Astrocyte (in vitro differentiated cells and primary cell): Measurements from ENCODE around the gene GRB10. TPM values are rescaled to one million over a fixed set of nuclear protein-coding genes. Genes with fewer than 3 reads are reported as not detected.

Experiments
- DNase-seq: peaks from one replicate; pipeline ENCODE4 v3.0.0-alpha.2; 2010; ENCODE audit warnings: low read depth
- FAIRE-seq: peaks from 2 replicates; lab custom pipeline; 2011; peaks lifted over from hg19 to GRCh38; lab: Jason Lieb, UNC
- H2AFZ ChIP-seq: 2 replicates; pipeline ENCODE4 v1.6.0; 2012; ENCODE audit warnings: low read depth, low read length, inconsistent platforms
- H3K27ac ChIP-seq: 2 replicates; pipeline ENCODE4 v1.5.1; 2011; ENCODE audit warnings: low read depth, low read length, inconsistent platforms
- H3K27me3 ChIP-seq: 2 replicates; pipeline ENCODE4 v1.6.0; 2011; ENCODE audit warnings: low read length, inconsistent platforms; ENCODE audit not compliant: insufficient read depth
- H3K36me3 ChIP-seq: 2 replicates; pipeline ENCODE4 v1.5.1; 2011; ENCODE audit warnings: low read length, inconsistent platforms; ENCODE audit not compliant: insufficient read depth
- H3K4me1 ChIP-seq: 2 replicates; pipeline ENCODE4 v1.5.1; 2011; ENCODE audit warnings: low read length, inconsistent platforms; ENCODE audit not compliant: insufficient read depth
- H3K4me2 ChIP-seq: 2 replicates; pipeline ENCODE4 v1.6.0; 2012; ENCODE audit warnings: low read length, inconsistent platforms
- H3K4me3 ChIP-seq: 2 replicates; pipeline ENCODE4 v1.5.1; 2011; ENCODE audit warnings: low read depth, mild to moderate bottlenecking, low read length, inconsistent platforms; ENCODE audit not compliant: insufficient read depth
- H3K79me2 ChIP-seq: 2 replicates; pipeline ENCODE4 v1.6.0; 2012; ENCODE audit warnings: mild to moderate bottlenecking, low read length, inconsistent platforms; ENCODE audit not compliant: insufficient read depth
- H3K9ac ChIP-seq: 2 replicates; pipeline ENCODE4 v1.6.0; 2012; ENCODE audit warnings: mild to moderate bottlenecking, low read length, inconsistent platforms
- H3K9me3 ChIP-seq: 2 replicates; pipeline ENCODE4 v1.5.1; 2012; ENCODE audit warnings: low read depth, mild to moderate bottlenecking, low read length, inconsistent platforms; ENCODE audit not compliant: insufficient read depth
- H4K20me1 ChIP-seq: 2 replicates; pipeline ENCODE4 v1.6.0; 2012; ENCODE audit warnings: low read length, inconsistent platforms; ENCODE audit not compliant: insufficient read depth
- H3K27ac Mint-ChIP-seq: one replicate; pipeline ENCODE4 v1.8.0; 2021; ENCODE audit warnings: mild to moderate bottlenecking, mixed read lengths; ENCODE audit not compliant: unreplicated experiment
- H3K27me3 Mint-ChIP-seq: one replicate; pipeline ENCODE4 v1.8.0; 2021; ENCODE audit warnings: low read depth, mixed read lengths; ENCODE audit not compliant: unreplicated experiment
- H3K36me3 Mint-ChIP-seq: one replicate; pipeline ENCODE4 v1.8.0; 2021; ENCODE audit warnings: low read depth, mixed read lengths; ENCODE audit not compliant: unreplicated experiment
- H3K4me1 Mint-ChIP-seq: one replicate; pipeline ENCODE4 v1.8.0; 2021; ENCODE audit warnings: low read depth, mixed read lengths; ENCODE audit not compliant: unreplicated experiment
- H3K4me3 Mint-ChIP-seq: one replicate; pipeline ENCODE4 v1.8.0; 2021; ENCODE audit warnings: mild to moderate bottlenecking, moderate library complexity, mixed read lengths; ENCODE audit not compliant: unreplicated experiment
- H3K9me3 Mint-ChIP-seq: one replicate; pipeline ENCODE4 v1.8.0; 2021; ENCODE audit warnings: mild to moderate bottlenecking, mixed read lengths; ENCODE audit not compliant: unreplicated experiment
- CTCF ChIP-seq: IDR thresholded peaks from 2 replicates; pipeline ENCODE4 v1.5.1; 2011; ENCODE audit warnings: low read depth, mild to moderate bottlenecking, inconsistent platforms, low read length, moderate library complexity; ENCODE audit not compliant: insufficient read depth
- EZH2 ChIP-seq: IDR thresholded peaks from 2 replicates; pipeline ENCODE4 v1.6.1; 2012; ENCODE audit warnings: mild to moderate bottlenecking, low read length, inconsistent platforms; ENCODE audit not compliant: insufficient read depth
- total RNA-seq: library from RNA; stranded (reverse); gene quantifications from 2 replicates; pipeline ENCODE4 v1.2.1, GENCODE V29; 2021

GRB10 gene
- total RNA-seq, 1 donor from 2014 or later: 81.9 TPM

GRCh38 chr7:50631100-50631499 is 151.6 kb downstream of the GRB10 start:
- Histone ChIP-seq H3K27ac (no peak overlapping the region), H3K36me3 (peaks cover 2% of the 10 kb centered on the region), H3K9ac (no peak overlapping the region), H3K27me3 (no peaks in the 10 kb centered on the region), H3K4me3 (no peak overlapping the region), H3K4me2 (no peak overlapping the region), H3K9me3 (no peaks in the 10 kb centered on the region), H3K79me2 (peaks cover 80% of the 10 kb centered on the region), H4K20me1 (peaks cover 96% of the 10 kb centered on the region), H2AFZ (no peak overlapping the region), H3K4me1 (no peaks in the 10 kb centered on the region)
- Mint-ChIP-seq H3K4me3 (no peak overlapping the region), H3K27ac (no peak overlapping the region), H3K9me3 (peaks cover 4% of the 10 kb centered on the region), H3K4me1 (peaks cover 35% of the 10 kb centered on the region), H3K27me3 (no peaks in the 10 kb centered on the region), H3K36me3 (peaks cover 19% of the 10 kb centered on the region)
- TF ChIP-seq CTCF (no peak), EZH2 (no peak)
- DNase-seq (no peak), FAIRE-seq (no peak)

- Histone ChIP-seq H3K4me2 (no peak overlapping the region), H4K20me1 (peaks cover 88% of the 10 kb centered on the region)
- peak overlapping the region; percentile 73 for H3K27ac Mint-ChIP-seq
These were observed 153.3 kb downstream of the GRB10 start for GRCh38 chr7:50629238-50629901.

More at GRCh38 chr7:50629238-50629901, 153.3 kb downstream of the GRB10 start:
- peaks cover 35% of the 10 kb centered on the region for H3K4me1 Mint-ChIP-seq
- H3K9ac ChIP-seq: no peak overlapping the region
- TF ChIP-seq CTCF: no peak
- TF ChIP-seq EZH2: no peak
- no peak overlapping the region for H2AFZ ChIP-seq
- no peaks in the 10 kb centered on the region for H3K27me3 Mint-ChIP-seq
- peaks cover 68% of the 10 kb centered on the region for H3K79me2 ChIP-seq
- peaks cover 14% of the 10 kb centered on the region for H3K36me3 Mint-ChIP-seq
- H3K27me3 ChIP-seq: no peaks in the 10 kb centered on the region
- no peak for FAIRE-seq
- H3K4me1 ChIP-seq: no peaks in the 10 kb centered on the region
- H3K27ac ChIP-seq: no peak overlapping the region
- no peaks in the 10 kb centered on the region for H3K9me3 Mint-ChIP-seq
- no peak for DNase-seq
- H3K36me3 ChIP-seq: peaks cover 5% of the 10 kb centered on the region
- H3K9me3 ChIP-seq: no peaks in the 10 kb centered on the region
- H3K4me3 Mint-ChIP-seq: peak overlapping the region; percentile 37
- no peak overlapping the region for H3K4me3 ChIP-seq
